ENCODE results near the gene TERT.

The TERT gene

GRCh38 chr5:1325870-1326531, 31.1 kb upstream of the TERT start:
- H3K9me3 Mint-ChIP-seq: no peaks in the 10 kb centered on the region
- H3K4me3 Mint-ChIP-seq: no peak overlapping the region
- no peaks in the 10 kb centered on the region for H3K4me1 Mint-ChIP-seq (ENCODE audit: low read depth)
- peak overlapping the region; percentile 71 for H3K27ac Mint-ChIP-seq
- H3K36me3 Mint-ChIP-seq (ENCODE audit: low read depth): peaks cover 30% of the 10 kb centered on the region
- H3K27me3 Mint-ChIP-seq: no peaks in the 10 kb centered on the region

GRCh38 chr5:1325191-1325741, 30.4 kb upstream of the TERT start:
- no peaks in the 10 kb centered on the region for H3K27me3 Mint-ChIP-seq
- H3K4me1 Mint-ChIP-seq (ENCODE audit: low read depth): no peaks in the 10 kb centered on the region
- no peaks in the 10 kb centered on the region for H3K9me3 Mint-ChIP-seq
- H3K36me3 Mint-ChIP-seq (ENCODE audit: low read depth): peaks cover 30% of the 10 kb centered on the region
- H3K27ac Mint-ChIP-seq: no peak overlapping the region
- H3K4me3 Mint-ChIP-seq: no peak overlapping the region

DNA sequence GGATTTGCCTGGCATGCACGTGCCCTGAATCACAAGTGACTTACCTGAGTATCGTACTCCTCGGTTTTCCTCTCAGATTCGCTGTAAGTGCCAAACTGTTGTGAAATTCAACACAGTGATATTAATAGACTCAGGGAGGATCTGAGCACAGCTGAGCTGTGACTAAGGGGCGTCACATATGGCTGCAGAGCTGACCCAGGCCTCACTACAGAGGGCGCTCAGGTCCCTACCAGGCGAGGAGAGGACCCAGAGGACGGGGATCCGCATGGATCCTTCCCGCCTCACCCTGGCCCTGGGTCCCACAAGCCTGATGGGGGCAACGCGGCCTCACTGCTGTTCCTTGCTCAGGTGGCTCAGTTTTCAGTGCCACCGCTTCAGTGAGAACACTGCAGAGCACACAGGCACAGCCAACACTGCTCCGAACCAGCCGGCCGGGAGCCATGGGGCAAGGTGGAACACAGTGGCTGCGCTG, 29.9 kb upstream of the TERT start:
- Mint-ChIP-seq H3K9me3 (no peaks in the 10 kb centered on the region), H3K36me3 (ENCODE audit: low read depth) (peaks cover 34% of the 10 kb centered on the region), H3K4me3 (no peak overlapping the region), H3K27me3 (no peaks in the 10 kb centered on the region), H3K4me1 (ENCODE audit: low read depth) (no peaks in the 10 kb centered on the region), H3K27ac (no peak overlapping the region)

DNA sequence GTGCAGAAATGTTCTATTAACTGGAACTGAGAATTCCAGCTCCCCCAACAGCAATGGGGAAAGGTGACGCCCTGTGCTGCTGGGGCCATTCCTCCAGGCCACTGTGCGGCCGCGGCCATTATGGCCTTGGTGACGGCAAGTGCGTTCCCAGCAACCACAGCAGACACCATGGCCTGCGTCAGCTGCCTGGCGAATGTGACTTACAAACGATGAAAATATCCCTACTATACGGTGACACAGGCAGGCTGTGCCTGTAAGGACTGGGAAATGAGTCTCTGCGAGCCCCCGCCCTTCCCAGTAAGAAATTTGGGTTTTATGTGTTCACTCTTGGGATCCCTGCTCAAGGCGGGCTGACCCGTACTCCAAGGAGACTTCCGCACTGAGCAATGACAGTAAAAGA, 29.4 kb upstream of the TERT start:
- peaks cover 34% of the 10 kb centered on the region for H3K36me3 Mint-ChIP-seq (ENCODE audit: low read depth)
- H3K27me3 Mint-ChIP-seq: no peaks in the 10 kb centered on the region
- no peak overlapping the region for H3K27ac Mint-ChIP-seq
- no peaks in the 10 kb centered on the region for H3K9me3 Mint-ChIP-seq
- no peak overlapping the region for H3K4me3 Mint-ChIP-seq
- H3K4me1 Mint-ChIP-seq (ENCODE audit: low read depth): no peaks in the 10 kb centered on the region

DNA sequence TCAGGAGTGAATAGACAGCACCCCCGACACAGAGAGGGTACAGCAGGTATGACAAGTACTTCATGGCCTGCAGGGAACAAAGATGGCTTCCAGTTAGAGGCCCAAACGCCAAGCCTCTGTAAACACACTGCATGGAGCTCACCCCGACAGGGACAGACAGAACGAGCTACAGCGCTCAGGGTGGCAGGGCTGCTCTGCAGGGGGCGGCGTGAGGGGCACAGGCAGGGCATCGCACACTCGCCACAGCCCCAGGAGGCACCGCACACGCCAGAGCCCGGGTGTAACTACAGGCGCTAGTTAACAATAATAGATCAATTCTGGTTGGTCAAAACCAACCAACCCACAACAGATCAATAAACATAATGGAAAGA, 28.9 kb upstream of the TERT start:
- no peak overlapping the region for H3K27ac Mint-ChIP-seq
- H3K4me1 Mint-ChIP-seq (ENCODE audit: low read depth): no peaks in the 10 kb centered on the region
- H3K36me3 Mint-ChIP-seq (ENCODE audit: low read depth): peaks cover 34% of the 10 kb centered on the region
- no peaks in the 10 kb centered on the region for H3K27me3 Mint-ChIP-seq
- H3K4me3 Mint-ChIP-seq: no peak overlapping the region
- no peaks in the 10 kb centered on the region for H3K9me3 Mint-ChIP-seq

GRCh38 chr5:1322955-1323802, 28.3 kb upstream of the TERT start:
- peaks cover 39% of the 10 kb centered on the region for H3K36me3 Mint-ChIP-seq (ENCODE audit: low read depth)
- H3K27ac Mint-ChIP-seq: no peak overlapping the region
- H3K4me3 Mint-ChIP-seq: no peak overlapping the region

DNA sequence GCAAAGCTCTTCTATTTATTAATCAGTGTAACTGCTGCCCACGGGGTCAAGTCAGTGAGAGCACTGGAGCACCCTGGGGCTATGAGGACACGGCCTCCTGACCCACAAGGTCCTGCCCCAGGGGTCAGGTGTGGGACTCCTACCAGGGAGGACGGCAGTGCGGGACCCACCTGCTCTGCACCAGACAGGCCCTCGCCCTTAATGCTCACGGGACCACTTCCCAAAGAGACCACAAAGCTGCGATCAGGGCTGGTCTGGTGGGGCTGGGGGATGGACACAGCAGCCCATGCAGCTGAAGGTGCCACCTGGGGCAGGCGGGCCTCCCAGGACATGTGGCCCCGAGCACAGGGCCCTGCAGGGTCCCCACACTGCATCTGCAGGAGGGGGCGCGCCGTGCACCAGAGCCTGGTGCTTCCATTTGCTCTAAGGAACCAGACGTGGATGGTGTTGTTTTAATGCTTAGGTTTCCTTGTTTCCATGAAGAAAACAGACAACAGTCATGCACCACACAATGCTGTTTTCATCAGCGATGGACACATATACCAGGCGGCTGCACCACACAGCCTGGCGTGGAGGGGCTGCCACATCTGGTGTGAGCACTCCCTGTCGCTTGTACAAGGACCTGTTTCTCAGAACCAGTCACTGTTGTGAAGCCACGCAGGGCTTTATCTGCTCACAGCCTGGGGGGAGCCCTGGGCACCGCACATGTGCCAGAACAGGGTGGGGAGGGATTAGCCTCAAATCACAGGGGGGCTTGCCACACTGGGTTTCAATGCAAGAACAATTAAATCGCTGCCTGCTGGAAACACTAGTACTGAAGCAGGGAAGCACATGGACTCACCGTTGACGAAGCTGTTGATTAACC, 27.4 kb upstream of the TERT start:
- H3K27ac Mint-ChIP-seq: no peak overlapping the region
- no peaks in the 10 kb centered on the region for H3K27me3 Mint-ChIP-seq
- no peaks in the 10 kb centered on the region for H3K9me3 Mint-ChIP-seq
- H3K4me1 Mint-ChIP-seq (ENCODE audit: low read depth): peaks cover 7% of the 10 kb centered on the region
- H3K36me3 Mint-ChIP-seq (ENCODE audit: low read depth): peaks cover 48% of the 10 kb centered on the region
- H3K4me3 Mint-ChIP-seq: no peak overlapping the region

More at GRCh38 chr5:1322955-1323802, 28.3 kb upstream of the TERT start:
- Mint-ChIP-seq H3K27me3 (no peaks in the 10 kb centered on the region), H3K9me3 (no peaks in the 10 kb centered on the region), H3K4me1 (ENCODE audit: low read depth) (no peaks in the 10 kb centered on the region)

- Mint-ChIP-seq H3K4me1 (ENCODE audit: low read depth) (peaks cover 13% of the 10 kb centered on the region), H3K27ac (no peak overlapping the region), H3K27me3 (no peaks in the 10 kb centered on the region), H3K4me3 (no peak overlapping the region), H3K36me3 (ENCODE audit: low read depth) (peaks cover 55% of the 10 kb centered on the region), H3K9me3 (no peaks in the 10 kb centered on the region)
These were observed 26.7 kb upstream of the TERT start for GRCh38 chr5:1321576-1321975.

- peaks cover 21% of the 10 kb centered on the region for H3K4me1 Mint-ChIP-seq (ENCODE audit: low read depth)
- peaks cover 50% of the 10 kb centered on the region for H3K36me3 Mint-ChIP-seq (ENCODE audit: low read depth)
- no peak overlapping the region for H3K4me3 Mint-ChIP-seq
- H3K27me3 Mint-ChIP-seq: no peaks in the 10 kb centered on the region
- H3K27ac Mint-ChIP-seq: no peak overlapping the region
- no peaks in the 10 kb centered on the region for H3K9me3 Mint-ChIP-seq
These were observed 25.8 kb upstream of the TERT start for GRCh38 chr5:1320436-1321344.

DNA sequence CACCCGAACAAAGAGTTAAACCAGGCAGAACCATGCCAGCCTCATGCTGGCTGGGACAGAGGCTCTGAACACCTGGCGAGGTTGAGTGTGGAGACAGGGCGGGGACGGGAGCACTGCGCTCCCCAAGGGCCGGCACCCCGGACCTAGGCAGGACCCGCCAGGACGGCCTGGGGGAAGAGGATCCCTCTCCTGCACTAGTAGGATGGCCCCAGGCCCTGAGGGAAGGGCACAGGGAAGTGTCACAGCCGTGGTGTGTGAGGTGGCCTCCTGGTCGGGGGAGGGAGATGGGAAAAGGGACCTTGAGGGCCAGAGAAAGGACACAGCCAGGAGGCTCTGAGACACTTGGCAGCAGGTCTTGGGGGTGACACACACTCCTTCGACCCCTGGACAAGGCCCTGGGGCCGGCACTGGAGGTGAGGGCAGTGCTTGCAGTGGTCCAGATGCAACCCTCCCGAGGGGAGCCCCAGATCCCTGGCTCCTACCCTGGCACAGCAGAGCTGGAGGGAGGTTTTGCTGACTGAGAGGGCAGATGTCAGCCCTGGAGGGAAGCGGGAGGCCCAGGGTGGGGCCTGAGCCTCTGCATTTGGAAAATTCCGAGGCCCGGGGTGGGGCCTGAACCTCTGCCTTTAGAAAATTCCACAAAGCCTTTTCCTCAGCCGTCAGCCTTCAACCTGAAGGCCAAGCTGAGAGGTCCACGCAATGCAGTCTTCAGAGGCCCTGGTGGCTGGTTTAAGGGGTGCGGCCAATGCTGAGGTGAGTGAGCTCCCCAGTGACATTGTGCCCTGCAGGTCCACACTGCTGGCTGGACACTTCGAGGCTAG, 24.8 kb upstream of the TERT start:
- Mint-ChIP-seq H3K27me3 (no peaks in the 10 kb centered on the region), H3K27ac (no peak overlapping the region), H3K9me3 (no peaks in the 10 kb centered on the region), H3K4me3 (no peak overlapping the region), H3K4me1 (ENCODE audit: low read depth) (peaks cover 32% of the 10 kb centered on the region), H3K36me3 (ENCODE audit: low read depth) (peaks cover 48% of the 10 kb centered on the region)

- peaks cover 39% of the 10 kb centered on the region for H3K36me3 Mint-ChIP-seq (ENCODE audit: low read depth)
- H3K27me3 Mint-ChIP-seq: no peaks in the 10 kb centered on the region
- no peak overlapping the region for H3K4me3 Mint-ChIP-seq
- H3K4me1 Mint-ChIP-seq (ENCODE audit: low read depth): peaks cover 41% of the 10 kb centered on the region
- no peak overlapping the region for H3K27ac Mint-ChIP-seq
- H3K9me3 Mint-ChIP-seq: no peaks in the 10 kb centered on the region
These were observed 23.9 kb upstream of the TERT start for GRCh38 chr5:1318659-1319251.

- H3K4me1 Mint-ChIP-seq (ENCODE audit: low read depth): peaks cover 48% of the 10 kb centered on the region
- peaks cover 38% of the 10 kb centered on the region for H3K36me3 Mint-ChIP-seq (ENCODE audit: low read depth)
- H3K9me3 Mint-ChIP-seq: no peaks in the 10 kb centered on the region
- H3K4me3 Mint-ChIP-seq: no peak overlapping the region
- no peaks in the 10 kb centered on the region for H3K27me3 Mint-ChIP-seq
- no peak overlapping the region for H3K27ac Mint-ChIP-seq
These were observed 23.2 kb upstream of the TERT start for GRCh38 chr5:1317921-1318565.
